ENCODE results near the gene XIRP2.

XIRP2 gene

DNA sequence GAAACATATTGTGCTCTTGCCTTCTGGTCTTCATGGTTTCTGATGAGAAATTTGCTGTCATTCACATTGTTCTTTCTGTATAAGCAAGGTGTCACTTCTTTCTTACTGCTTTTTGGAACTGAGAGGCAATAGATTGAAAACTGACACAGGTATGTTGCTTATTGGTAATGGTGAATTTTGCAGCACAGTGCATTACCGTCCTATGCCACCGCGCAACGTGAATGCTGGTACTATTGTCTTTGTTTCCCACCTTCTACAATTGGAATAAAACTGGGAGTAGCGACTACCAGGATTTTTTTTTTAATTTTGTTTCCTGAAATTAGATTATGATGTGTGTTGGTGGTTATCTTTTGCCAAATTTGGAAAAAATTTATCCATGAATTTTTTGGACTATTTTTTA lies 11.4 kb downstream of the XIRP2 start:
- no peak for DNase-seq (ENCODE audit: low read depth)
- H3K4me3 ChIP-seq (ENCODE audit: low read depth, low read length): no peak overlapping the region
- TF ChIP-seq, protein P1, sequence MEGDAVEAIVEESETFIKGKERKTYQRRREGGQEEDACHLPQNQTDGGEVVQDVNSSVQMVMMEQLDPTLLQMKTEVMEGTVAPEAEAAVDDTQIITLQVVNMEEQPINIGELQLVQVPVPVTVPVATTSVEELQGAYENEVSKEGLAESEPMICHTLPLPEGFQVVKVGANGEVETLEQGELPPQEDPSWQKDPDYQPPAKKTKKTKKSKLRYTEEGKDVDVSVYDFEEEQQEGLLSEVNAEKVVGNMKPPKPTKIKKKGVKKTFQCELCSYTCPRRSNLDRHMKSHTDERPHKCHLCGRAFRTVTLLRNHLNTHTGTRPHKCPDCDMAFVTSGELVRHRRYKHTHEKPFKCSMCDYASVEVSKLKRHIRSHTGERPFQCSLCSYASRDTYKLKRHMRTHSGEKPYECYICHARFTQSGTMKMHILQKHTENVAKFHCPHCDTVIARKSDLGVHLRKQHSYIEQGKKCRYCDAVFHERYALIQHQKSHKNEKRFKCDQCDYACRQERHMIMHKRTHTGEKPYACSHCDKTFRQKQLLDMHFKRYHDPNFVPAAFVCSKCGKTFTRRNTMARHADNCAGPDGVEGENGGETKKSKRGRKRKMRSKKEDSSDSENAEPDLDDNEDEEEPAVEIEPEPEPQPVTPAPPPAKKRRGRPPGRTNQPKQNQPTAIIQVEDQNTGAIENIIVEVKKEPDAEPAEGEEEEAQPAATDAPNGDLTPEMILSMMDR (IDR thresholded peaks at IDR 0.05; ENCODE audit: control insufficient read depth, extremely low read depth, insufficient read depth): no peak

DNA sequence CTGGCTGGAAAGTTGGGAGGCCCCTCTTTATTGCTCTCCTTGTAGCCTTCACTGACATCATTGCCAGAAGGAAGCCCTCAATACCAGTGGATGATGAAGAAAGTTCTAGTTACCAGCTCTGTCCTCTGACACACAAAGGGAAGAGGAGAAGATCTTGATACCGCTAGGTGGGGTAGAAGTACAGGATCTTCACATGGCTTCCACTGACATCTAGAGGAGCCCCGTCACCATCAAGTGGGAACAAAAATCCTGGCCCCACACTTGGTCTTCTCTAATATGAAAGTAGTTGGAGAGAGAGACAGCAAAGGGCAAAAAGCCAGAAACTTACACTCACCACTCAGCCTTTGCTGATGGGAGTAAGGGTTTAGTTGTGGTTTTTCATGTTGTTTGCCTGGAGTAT lies 12.4 kb downstream of the XIRP2 start:
- H3K4me3 ChIP-seq (ENCODE audit: low read depth, low read length): no peak overlapping the region
- TF ChIP-seq, protein P1 (IDR thresholded peaks at IDR 0.05; ENCODE audit: control insufficient read depth, extremely low read depth, insufficient read depth): peak; percentile 64
- DNase-seq (ENCODE audit: low read depth): peak; percentile 1

DNA sequence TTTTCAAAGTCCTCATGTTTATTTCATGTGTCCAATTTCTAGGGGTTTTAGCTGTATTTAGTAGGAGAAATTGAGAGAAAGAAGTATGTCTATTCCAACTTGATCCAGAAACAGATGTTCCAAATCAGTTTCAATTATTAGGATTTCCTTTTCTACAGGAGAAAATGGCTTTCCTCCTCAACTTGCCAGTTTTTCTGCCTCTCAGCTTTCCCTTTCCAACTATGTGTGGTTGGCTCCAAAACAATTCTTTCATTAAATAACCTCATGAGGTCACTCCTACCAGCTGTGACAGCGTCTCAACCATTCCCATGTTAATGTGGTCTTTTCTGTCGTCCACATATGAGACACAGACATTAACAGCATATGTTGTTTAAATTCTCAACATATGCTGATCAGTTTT lies 13.1 kb downstream of the XIRP2 start:
- DNase-seq (ENCODE audit: low read depth): no peak
- TF ChIP-seq, protein P1 (IDR thresholded peaks at IDR 0.05; ENCODE audit: control insufficient read depth, extremely low read depth, insufficient read depth): no peak
- H3K4me3 ChIP-seq (ENCODE audit: low read depth, low read length): no peak overlapping the region

DNA sequence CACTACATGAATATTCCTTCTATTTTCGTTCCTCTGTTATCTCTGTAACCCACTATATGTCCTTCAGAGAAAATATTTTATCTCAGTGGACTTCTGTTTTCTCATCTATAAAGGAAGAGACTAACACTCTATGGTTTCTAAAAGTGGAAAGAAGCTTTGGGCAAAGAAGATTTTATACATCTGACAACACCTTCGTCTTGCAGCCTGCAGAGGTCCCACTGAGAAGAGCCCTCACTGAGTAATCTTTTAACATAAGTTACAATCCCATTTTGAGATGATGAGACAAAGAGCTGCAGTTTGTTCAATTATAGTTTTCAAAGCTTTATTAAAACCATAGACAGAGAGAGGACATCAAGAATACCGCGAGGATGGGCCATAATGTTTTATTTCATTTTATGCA lies 28.7 kb downstream of the XIRP2 start:
- H3K4me3 ChIP-seq (ENCODE audit: low read depth, low read length): no peak overlapping the region
- DNase-seq (ENCODE audit: low read depth): no peak
- TF ChIP-seq, protein P1 (IDR thresholded peaks at IDR 0.05; ENCODE audit: control insufficient read depth, extremely low read depth, insufficient read depth): no peak

DNA sequence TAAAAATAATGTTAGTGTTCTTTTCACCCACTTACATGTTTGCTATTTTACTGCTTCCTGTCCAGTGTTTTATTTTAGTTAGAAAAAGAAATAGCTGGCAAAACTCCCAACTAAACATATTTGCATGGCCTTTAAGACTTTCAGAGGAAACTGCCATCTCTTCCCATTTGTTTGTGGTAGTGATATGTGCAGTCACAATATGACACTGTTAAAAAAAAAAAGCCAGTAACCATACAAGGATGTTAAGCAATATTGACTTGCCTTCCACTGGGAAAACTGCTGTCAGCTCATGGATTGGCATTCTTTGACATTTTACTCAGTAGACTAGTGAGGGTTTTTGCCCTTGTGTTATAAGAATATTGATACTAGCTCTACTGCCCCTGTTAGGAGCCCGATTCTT lies 29.1 kb downstream of the XIRP2 start:
- H3K4me3 ChIP-seq (ENCODE audit: low read depth, low read length): no peak overlapping the region
- peak; percentile 2 for DNase-seq (ENCODE audit: low read depth)
- TF ChIP-seq, protein P1 (IDR thresholded peaks at IDR 0.05; ENCODE audit: control insufficient read depth, extremely low read depth, insufficient read depth): no peak

DNA sequence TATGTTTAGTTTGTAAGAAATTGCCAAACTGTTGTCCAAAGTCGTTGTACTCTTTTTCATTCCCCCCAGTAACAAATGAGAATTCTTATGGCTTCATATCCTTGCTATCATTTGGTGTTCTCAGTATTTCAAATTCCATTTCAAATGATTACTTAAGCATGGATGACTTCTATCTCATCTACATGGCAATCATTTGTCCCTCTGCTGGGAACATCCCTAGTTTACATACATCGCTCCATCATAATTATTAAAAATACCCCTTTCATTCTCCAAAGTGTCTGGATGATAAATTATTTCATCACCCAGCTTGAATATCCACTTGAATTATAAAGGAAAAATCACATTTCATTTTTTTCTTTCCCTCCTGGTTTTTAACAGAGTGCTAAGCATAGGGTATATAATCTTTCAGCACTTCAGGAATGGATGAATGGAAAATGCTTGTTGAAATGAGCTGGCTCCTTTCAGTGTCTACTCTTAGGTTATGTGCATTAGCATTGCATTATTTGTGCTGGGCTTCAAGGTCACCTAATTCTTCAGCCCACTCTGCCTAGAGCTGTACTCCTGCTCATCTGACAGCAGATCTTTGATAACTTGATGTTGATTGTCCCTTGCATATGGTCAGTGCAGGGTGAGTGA lies 33.1 kb downstream of the XIRP2 start:
- DNase-seq (ENCODE audit: low read depth): no peak
- TF ChIP-seq, protein P1 (IDR thresholded peaks at IDR 0.05; ENCODE audit: control insufficient read depth, extremely low read depth, insufficient read depth): no peak

DNA sequence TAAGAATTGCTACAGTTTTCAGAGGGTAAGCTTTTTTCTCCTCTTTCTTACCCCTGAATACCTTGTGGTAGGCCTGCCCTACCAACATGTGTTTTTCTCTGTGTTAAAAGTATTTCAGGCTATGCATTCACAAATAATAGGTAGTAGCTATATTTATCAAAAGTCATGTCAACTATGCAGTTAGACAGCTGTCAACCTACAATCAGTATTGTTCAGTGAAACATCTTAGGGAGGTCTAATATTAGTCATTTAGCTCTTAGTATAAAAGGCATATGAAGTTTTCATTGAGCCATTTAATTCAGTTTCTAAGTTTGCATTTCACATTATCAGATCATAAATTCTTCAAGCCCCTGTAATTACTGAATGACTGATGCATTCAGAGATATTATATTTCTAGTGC lies 36.7 kb downstream of the XIRP2 start:
- no peak for DNase-seq (ENCODE audit: low read depth)
- H3K4me3 ChIP-seq (ENCODE audit: low read depth, low read length): no peak overlapping the region
- TF ChIP-seq, protein P1 (IDR thresholded peaks at IDR 0.05; ENCODE audit: control insufficient read depth, extremely low read depth, insufficient read depth): no peak

More for the DNA sequence above, 33.1 kb downstream of the XIRP2 start:
- no peak overlapping the region for H3K4me3 ChIP-seq (ENCODE audit: low read depth, low read length)

All from LNCaP clone FGC (cell line).